H9 (cell line): ENCODE results near the gene CLINT1. TPM values are rescaled to one million over a fixed set of nuclear protein-coding genes. Genes with fewer than 3 reads are reported as not detected.

ENCODE experiments used
- DNase-seq: peaks from one replicate; pipeline ENCODE4 v3.0.0-alpha.2; 2017
- H2AFZ ChIP-seq: one replicate; pipeline ENCODE4 v1.6.1; 2013; ENCODE audit warnings: mild to moderate bottlenecking, low read length, control low read depth, moderate library complexity
- H2AK5ac ChIP-seq: 2 replicates; pipeline ENCODE4 v1.6.1; 2013; ENCODE audit warnings: low read length, control low read depth, mixed read lengths; ENCODE audit not compliant: insufficient read length
- H2BK120ac ChIP-seq: one replicate; pipeline ENCODE4 v1.6.1; 2013; ENCODE audit warnings: low read depth, mild to moderate bottlenecking, low read length, control low read depth, inconsistent platforms; ENCODE audit not compliant: poor library complexity, severe bottlenecking
- H2BK12ac ChIP-seq: 2 replicates; pipeline ENCODE4 v1.6.1; 2013; ENCODE audit warnings: low read length, control low read depth, mixed read lengths, low read depth; ENCODE audit not compliant: insufficient read length
- H2BK15ac ChIP-seq: 2 replicates; pipeline ENCODE4 v1.6.1; 2013; ENCODE audit warnings: low read depth, low read length, control low read depth
- H2BK20ac ChIP-seq: one replicate; pipeline ENCODE4 v1.6.1; 2013; ENCODE audit warnings: low read depth, mild to moderate bottlenecking, low read length, control low read depth, inconsistent platforms; ENCODE audit not compliant: poor library complexity, severe bottlenecking
- H2BK5ac ChIP-seq: 2 replicates; pipeline ENCODE4 v1.6.1; 2013; ENCODE audit warnings: low read length, control low read depth, mixed read lengths; ENCODE audit not compliant: insufficient read length
- H3K14ac ChIP-seq: 2 replicates; pipeline ENCODE4 v1.6.1; 2013; ENCODE audit warnings: low read length, control low read depth; ENCODE audit not compliant: insufficient read depth
- H3K18ac ChIP-seq: 2 replicates; pipeline ENCODE4 v1.6.1; 2013; ENCODE audit warnings: low read depth, mild to moderate bottlenecking, mixed read lengths, low read length, control low read depth; ENCODE audit not compliant: insufficient read length
- H3K23ac ChIP-seq: 2 replicates; pipeline ENCODE4 v1.6.1; 2013; ENCODE audit warnings: low read length, control low read depth, mixed read lengths, low read depth; ENCODE audit not compliant: insufficient read length
- H3K23me2 ChIP-seq: 2 replicates; pipeline ENCODE4 v1.6.1; 2013; ENCODE audit warnings: low read depth, mild to moderate bottlenecking, mixed read lengths, low read length, control low read depth; ENCODE audit not compliant: insufficient read length, poor library complexity, severe bottlenecking
- H3K27ac ChIP-seq: 2 replicates; pipeline ENCODE4 v1.5.1; 2013; ENCODE audit warnings: low read length, control low read depth, mixed read lengths, low read depth; ENCODE audit not compliant: insufficient read length
- H3K27me3 ChIP-seq: 2 replicates; pipeline ENCODE4 v1.6.1; 2013; ENCODE audit warnings: low read length, control low read depth, inconsistent platforms; ENCODE audit not compliant: insufficient read depth
- H3K4ac ChIP-seq: 2 replicates; pipeline ENCODE4 v1.6.1; 2013; ENCODE audit warnings: low read depth, mild to moderate bottlenecking, control low read depth, inconsistent platforms, low read length, moderate library complexity
- H3K4me1 ChIP-seq: 2 replicates; pipeline ENCODE4 v1.6.1; 2013; ENCODE audit warnings: low read length, control low read depth, inconsistent platforms; ENCODE audit not compliant: insufficient read depth
- H3K4me2 ChIP-seq: 2 replicates; pipeline ENCODE4 v1.6.1; 2013; ENCODE audit warnings: low read length, control low read depth, mixed read lengths; ENCODE audit not compliant: insufficient read length, insufficient read depth
- H3K56ac ChIP-seq: 2 replicates; pipeline ENCODE4 v1.6.1; 2013; ENCODE audit warnings: low read depth, mild to moderate bottlenecking, mixed read lengths, low read length, control low read depth; ENCODE audit not compliant: insufficient read length
- H3K79me1 ChIP-seq: 2 replicates; pipeline ENCODE4 v1.6.1; 2013; ENCODE audit warnings: low read depth, mild to moderate bottlenecking, moderate library complexity, low read length, control low read depth, inconsistent platforms; ENCODE audit not compliant: insufficient read depth, poor library complexity, severe bottlenecking
- H3K79me2 ChIP-seq: 2 replicates; pipeline ENCODE4 v1.6.1; 2013; ENCODE audit warnings: low read length, control low read depth, inconsistent platforms; ENCODE audit not compliant: insufficient read depth
- H3K9ac ChIP-seq: 2 replicates; pipeline ENCODE4 v1.6.1; 2013; ENCODE audit warnings: low read length, control low read depth, mixed read lengths; ENCODE audit not compliant: insufficient read length; ENCODE audit errors: extremely low read depth
- H3K9me3 ChIP-seq: one replicate; pipeline ENCODE4 v1.6.1; 2013; ENCODE audit warnings: low read depth, low read length, inconsistent platforms; ENCODE audit not compliant: control insufficient read depth
- H3T11ph ChIP-seq: one replicate; pipeline ENCODE4 v1.6.1; 2013; ENCODE audit warnings: mild to moderate bottlenecking, low read length, control low read depth, inconsistent platforms
- H4K20me1 ChIP-seq: one replicate; pipeline ENCODE4 v1.6.1; 2013; ENCODE audit not compliant: control insufficient read depth, insufficient read length, insufficient read depth
- H4K5ac ChIP-seq: 2 replicates; pipeline ENCODE4 v1.6.1; 2013; ENCODE audit warnings: low read depth, mild to moderate bottlenecking, mixed read lengths, low read length, control low read depth; ENCODE audit not compliant: insufficient read length
- H4K8ac ChIP-seq: replicated peaks from 2 replicates; pipeline ENCODE4 v1.6.1; 2013; ENCODE audit warnings: low read length, control low read depth, mixed read lengths, low read depth; ENCODE audit not compliant: insufficient read length
- H4K91ac ChIP-seq: 2 replicates; pipeline ENCODE4 v1.6.1; 2013; ENCODE audit warnings: low read depth, mild to moderate bottlenecking, moderate library complexity, mixed read lengths, low read length, control low read depth; ENCODE audit not compliant: insufficient read length
- H3K27ac Mint-ChIP-seq, 3 experiments: 2 replicates in 2 of 3; 3 replicates in 1 of 3; pipeline ENCODE4 v1.8.0; 2020 to 2021; ENCODE audit warnings: mixed read lengths in 3 of 3, mild to moderate bottlenecking in 1 of 3, moderate library complexity in 1 of 3
- H3K27me3 Mint-ChIP-seq: 2 replicates; pipeline ENCODE4 v1.8.0; 2021; ENCODE audit warnings: low read depth, mild to moderate bottlenecking, moderate library complexity, mixed read lengths
- H3K36me3 Mint-ChIP-seq, 3 experiments: 2 replicates in 2 of 3; 3 replicates in 1 of 3; pipeline ENCODE4 v1.8.0; 2020 to 2021; ENCODE audit warnings: low read depth in 3 of 3, mixed read lengths in 3 of 3; ENCODE audit not compliant: insufficient read depth in 1 of 3
- H3K4me1 Mint-ChIP-seq, 2 experiments: 2 replicates each; pipeline ENCODE4 v1.8.0; 2020; ENCODE audit warnings: mixed read lengths in 2 of 2
- H3K4me3 Mint-ChIP-seq, 2 experiments: 2 replicates in 1 of 2; 3 replicates in 1 of 2; pipeline ENCODE4 v1.8.0; 2020 to 2021; ENCODE audit warnings: mild to moderate bottlenecking in 2 of 2, mixed read lengths in 2 of 2, moderate library complexity in 1 of 2
- H3K9me3 Mint-ChIP-seq, 2 experiments: 2 replicates in 1 of 2; 3 replicates in 1 of 2; pipeline ENCODE4 v1.8.0; 2020; ENCODE audit warnings: mild to moderate bottlenecking in 2 of 2, mixed read lengths in 2 of 2, moderate library complexity in 1 of 2
- CTCF ChIP-seq: fragments of 200-600 bp; sonication (generic); conservative IDR thresholded peaks from 3 replicates; pipeline ENCODE4 v1.8.0; 2021; ENCODE audit warnings: antibody characterized with exemption, mild to moderate bottlenecking
- WGBS: extraction: QIAGEN DNeasy Blood & Tissue Kit; methylation state at CpG from one replicate; pipeline ENCODE4 v1.1.7; 2013; ENCODE audit warnings: missing lambda C conversion rate, low lambda C conversion rate, mixed read lengths; ENCODE audit not compliant: insufficient read length; ENCODE audit errors: extremely low coverage; 5-methylcytosine and 5-hydroxymethylcytosine counted together
- total RNA-seq: library from RNA; stranded (reverse); gene quantifications from 2 replicates; pipeline ENCODE4 v1.2.1, GENCODE V29; 2021

CLINT1 gene
- total RNA-seq, 1 experiment from 2014 or later = 79.1 TPM

DNA sequence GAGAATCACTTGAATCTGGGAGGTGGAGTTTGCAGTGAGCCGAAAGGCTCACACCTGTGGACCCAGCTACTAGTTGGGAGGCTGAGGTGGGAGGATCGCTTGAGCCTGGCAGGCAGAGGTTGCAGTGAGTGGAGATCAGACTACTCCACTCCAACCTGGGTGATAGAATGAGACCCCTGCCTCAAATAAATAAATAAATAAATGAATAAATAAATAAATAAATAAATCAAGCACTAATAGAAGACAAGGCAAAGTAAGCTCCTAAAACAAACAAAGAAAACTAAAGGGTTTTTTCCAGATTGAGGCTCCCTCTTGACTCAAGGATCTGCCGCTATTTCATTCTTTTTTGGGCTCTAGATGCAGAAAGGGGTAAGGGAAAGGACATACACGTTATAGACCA, 34.7 kb upstream of the CLINT1 start:
- Histone ChIP-seq H3K4me2 (no peak overlapping the region), H3K27me3 (no peaks in the 10 kb centered on the region), H3K4me1 (peaks cover 3% of the 10 kb centered on the region; the same call in 1 of the 2 replicates), H3K23me2 (no peaks in the 10 kb centered on the region), H3K56ac (no peak overlapping the region), H2AK5ac (no peak overlapping the region), H3K18ac (no peak overlapping the region), H4K91ac (no peak overlapping the region), H3K4ac (no peak overlapping the region), H3T11ph (no peak overlapping the region), H3K27ac (no peak overlapping the region), H2AFZ (no peak overlapping the region), H4K5ac (no peak overlapping the region), H3K23ac (no peak overlapping the region), H2BK5ac (no peak overlapping the region), H3K9me3 (no peaks in the 10 kb centered on the region), H4K8ac (no peak overlapping the region), H2BK15ac (no peak overlapping the region), H3K79me2 (no peaks in the 10 kb centered on the region), H2BK12ac (no peak overlapping the region), H2BK120ac (no peak overlapping the region), H3K79me1 (no peaks in the 10 kb centered on the region), H3K14ac (no peak overlapping the region), H3K9ac (no peak overlapping the region), H4K20me1 (no peaks in the 10 kb centered on the region), H2BK20ac (no peak overlapping the region)
- DNase-seq = no peak
- Mint-ChIP-seq H3K27ac (no peak overlapping the region; a peak in 1 of 7 replicates), H3K4me1 (peaks cover 2 to 6% of the 10 kb centered on the region in 2 experiments), H3K27me3 (peaks cover 3% of the 10 kb centered on the region; the same call in 1 of the 2 replicates), H3K36me3 (no peaks in the 10 kb centered on the region), H3K9me3 (no peaks in the 10 kb centered on the region), H3K4me3 (no peak overlapping the region)
- TF ChIP-seq CTCF = no peak
- no CpG with 5 or more reads among the region's 4 CpGs for WGBS
